DND-41 (cell line): Measurements from ENCODE around the gene ST6GALNAC2.

Experiments
- EZH2 ChIP-seq: IDR thresholded peaks from 3 replicates; pipeline ENCODE4 v1.6.1; 2012; ENCODE audit warnings: borderline replicate concordance, low read depth, mild to moderate bottlenecking, moderate library complexity, low read length, inconsistent platforms; ENCODE audit not compliant: severe bottlenecking
- TF ChIP-seq, protein P1 (sequence below): IDR thresholded peaks from 2 replicates; pipeline ENCODE4 v1.5.1; 2012; ENCODE audit warnings: borderline replicate concordance, low read length, moderate library complexity, mild to moderate bottlenecking; ENCODE audit not compliant: poor library complexity, severe bottlenecking; ENCODE audit errors: extremely low read depth

DNA sequence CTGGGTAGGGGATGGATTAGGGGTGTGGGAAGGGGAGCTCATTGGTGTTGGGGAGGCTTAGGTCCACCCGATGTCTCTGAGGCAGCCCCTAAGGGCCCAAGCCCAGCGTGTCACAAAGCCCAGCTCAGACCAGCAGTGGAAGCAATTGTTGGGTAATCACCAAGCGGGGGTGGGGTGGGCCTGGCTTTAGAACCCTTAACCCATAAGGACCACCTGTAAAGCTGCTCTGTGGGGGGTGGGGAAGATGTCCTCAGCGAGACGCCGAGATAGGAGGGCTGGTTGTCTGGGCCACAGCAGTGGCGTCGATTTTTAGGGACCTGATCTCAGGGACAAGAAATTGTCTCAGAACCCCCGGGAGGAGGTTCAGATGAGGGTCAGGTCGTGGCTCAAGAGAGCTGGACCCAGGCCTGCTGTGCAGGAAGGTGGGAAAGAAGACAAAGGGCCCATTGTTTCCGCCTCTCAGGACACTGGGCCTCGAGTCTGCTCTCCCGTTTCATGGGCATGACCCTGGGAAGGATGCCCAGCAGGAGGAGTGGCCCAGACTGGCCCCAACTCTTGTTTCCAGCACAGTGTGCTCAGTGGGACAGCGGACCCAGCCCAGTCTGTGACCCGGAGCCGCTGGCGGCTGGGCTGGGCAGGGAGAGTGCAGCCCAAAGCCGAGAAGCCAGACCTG, 15.9 kb downstream of the ST6GALNAC2 start:
- TF ChIP-seq, protein P1, sequence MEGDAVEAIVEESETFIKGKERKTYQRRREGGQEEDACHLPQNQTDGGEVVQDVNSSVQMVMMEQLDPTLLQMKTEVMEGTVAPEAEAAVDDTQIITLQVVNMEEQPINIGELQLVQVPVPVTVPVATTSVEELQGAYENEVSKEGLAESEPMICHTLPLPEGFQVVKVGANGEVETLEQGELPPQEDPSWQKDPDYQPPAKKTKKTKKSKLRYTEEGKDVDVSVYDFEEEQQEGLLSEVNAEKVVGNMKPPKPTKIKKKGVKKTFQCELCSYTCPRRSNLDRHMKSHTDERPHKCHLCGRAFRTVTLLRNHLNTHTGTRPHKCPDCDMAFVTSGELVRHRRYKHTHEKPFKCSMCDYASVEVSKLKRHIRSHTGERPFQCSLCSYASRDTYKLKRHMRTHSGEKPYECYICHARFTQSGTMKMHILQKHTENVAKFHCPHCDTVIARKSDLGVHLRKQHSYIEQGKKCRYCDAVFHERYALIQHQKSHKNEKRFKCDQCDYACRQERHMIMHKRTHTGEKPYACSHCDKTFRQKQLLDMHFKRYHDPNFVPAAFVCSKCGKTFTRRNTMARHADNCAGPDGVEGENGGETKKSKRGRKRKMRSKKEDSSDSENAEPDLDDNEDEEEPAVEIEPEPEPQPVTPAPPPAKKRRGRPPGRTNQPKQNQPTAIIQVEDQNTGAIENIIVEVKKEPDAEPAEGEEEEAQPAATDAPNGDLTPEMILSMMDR = no peak
- TF ChIP-seq EZH2 = no peak
